Lower leg skin (tissue), 3 donors: ENCODE results near the gene FLT3.

ENCODE experiments used
- CTCF ChIP-seq, 3 donors: fragments of 450-650 bp; IDR thresholded peaks; one replicate each; pipeline ENCODE4 v1.5.1; 2016; ENCODE audit warnings: antibody characterized with exemption in 3 of 3, mild to moderate bottlenecking in 3 of 3, moderate library complexity in 2 of 3
- POLR2A ChIP-seq, 2 donors: fragments of 450-650 bp; IDR thresholded peaks; one replicate each; pipeline ENCODE4 v1.6.1; 2016 to 2017; ENCODE audit warnings: antibody characterized with exemption in 2 of 2, mild to moderate bottlenecking in 1 of 2, moderate library complexity in 1 of 2

GRCh38 chr13:27964741-27965323 is 135.5 kb downstream of the FLT3 start:
- TF ChIP-seq POLR2A (IDR thresholded peaks at IDR 0.05) (no peak), CTCF (IDR thresholded peaks at IDR 0.05) (no peak)
